ENCODE measurements around the gene ONECUT1.

GRCh38 chr15:52710708-52711389, 79.3 kb downstream of the ONECUT1 start:
- no peak for TF ChIP-seq ZNF274 (IDR thresholded peaks at IDR 0.05; ENCODE audit: low read depth, low read length)
- TF ChIP-seq YY1 (IDR thresholded peaks at IDR 0.05; ENCODE audit: insufficient read depth, insufficient read length) = no peak
- TF ChIP-seq SUZ12 (IDR thresholded peaks at IDR 0.05; ENCODE audit: extremely low read depth, insufficient read depth, insufficient read length) = no peak
